ENCODE measurements around the gene EFCAB6.

DNA sequence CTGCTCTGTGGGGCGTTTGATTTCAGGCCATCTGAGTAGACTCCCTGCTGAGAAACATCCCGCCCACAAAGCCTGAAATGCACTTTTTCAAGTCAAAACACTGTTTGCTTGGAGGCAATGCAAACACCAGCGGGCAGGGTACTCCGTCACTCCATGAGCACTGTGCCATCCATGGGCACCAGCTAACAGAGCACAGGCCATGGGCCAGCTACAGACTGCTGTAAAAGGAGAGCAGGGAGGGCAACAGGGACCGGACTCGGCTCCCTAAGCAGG lies 16.6 kb upstream of the EFCAB6 start:
- TF ChIP-seq POLR2A (IDR thresholded peaks at IDR 0.05; ENCODE audit: low read depth, low read length) (no peak), POLR2AphosphoS5 (IDR thresholded peaks at IDR 0.05; ENCODE audit: low read depth, low read length) (no peak)

Measured in GM12891 (cell line).